K562 (cell line): ENCODE results near the gene ZNF655. TPM values are rescaled to one million over a fixed set of nuclear protein-coding genes. Genes with fewer than 3 reads are reported as not detected.

Experiments used
- BCL6 ChIP-seq: fragments of 250-450 bp; sonication (Bioruptor Pico); IDR thresholded peaks from 2 replicates; pipeline ENCODE4 v1.4.0; 2020
- BHLHE40 ChIP-seq: IDR thresholded peaks from 2 replicates; pipeline ENCODE4 v1.6.1; 2011; ENCODE audit warnings: low read length, improper control_type of control experiment
- CEBPG ChIP-seq, 3 experiments: fragments of 200-800 bp in 1 of 3; sonication (Bioruptor generic) in 1 of 3; sonication (generic) in 1 of 3; formaldehyde crosslinking in 1 of 3; IDR thresholded peaks in 2 of 3; conservative IDR thresholded peaks in 1 of 3; 2 replicates each; pipeline versions ENCODE4 v1.6.1 to v1.8.0; 2016 to 2022; ENCODE audit warnings: missing compliant biosample characterization in 2 of 3, missing genetic modification characterization in 2 of 3, mild to moderate bottlenecking in 1 of 3, missing genetic modification reagents in 1 of 3
- CHCHD3 ChIP-seq: fragments of 250-450 bp; sonication (Bioruptor Pico); IDR thresholded peaks from 2 replicates; pipeline ENCODE4 v2.1.2; 2022; ENCODE audit warnings: mild to moderate bottlenecking
- ESRRB ChIP-seq: fragments of 250-450 bp; sonication (Bioruptor Pico); IDR thresholded peaks from 2 replicates; pipeline ENCODE4 v1.5.0; 2020; ENCODE audit warnings: mild to moderate bottlenecking, moderate library complexity, borderline replicate concordance
- FUS ChIP-seq: fragments of 200-400 bp; formaldehyde crosslinking; optimal IDR thresholded peaks from 2 replicates; pipeline ENCODE3; 2017; ENCODE audit warnings: low read depth, low read length
- NCOA6 ChIP-seq: fragments of 450-650 bp; IDR thresholded peaks from 2 replicates; pipeline ENCODE4 v1.6.1; 2017; ENCODE audit warnings: mild to moderate bottlenecking
- SMAD1 ChIP-seq: fragments of 150-350 bp; IDR thresholded peaks from 2 replicates; pipeline ENCODE4 v1.6.1; 2014; ENCODE audit warnings: low read length, low read depth; ENCODE audit not compliant: partially characterized antibody
- SMAD2 ChIP-seq: fragments of 150-350 bp; IDR thresholded peaks from 2 replicates; pipeline ENCODE4 v1.6.1; 2014; ENCODE audit warnings: low read depth, mild to moderate bottlenecking, low read length
- STAT5A ChIP-seq: IDR thresholded peaks from 2 replicates; pipeline ENCODE4 v1.6.1; 2012; ENCODE audit warnings: low read length, inconsistent platforms, borderline replicate concordance
- TSC22D4 ChIP-seq: fragments of 450-650 bp; IDR thresholded peaks from 2 replicates; pipeline ENCODE4 v1.6.1; 2016; ENCODE audit warnings: missing genetic modification characterization, missing biosample characterization, control low read depth
- XRCC5 ChIP-seq: fragments of 200-400 bp; formaldehyde crosslinking; IDR thresholded peaks from 2 replicates; pipeline ENCODE4 v1.6.1; 2017; ENCODE audit warnings: low read depth, mild to moderate bottlenecking, low read length
- ZKSCAN1 ChIP-seq: fragments of 150-350 bp; IDR thresholded peaks from 2 replicates; pipeline ENCODE4 v1.6.1; 2016; ENCODE audit warnings: low read depth, low read length
- ZMIZ1 ChIP-seq, 2 experiments: fragments of 150-350 bp in 1 of 2; IDR thresholded peaks; 2 replicates each; pipeline ENCODE4 v1.6.1; 2012 to 2016; ENCODE audit warnings: low read depth in 2 of 2, low read length in 2 of 2, mild to moderate bottlenecking in 1 of 2, moderate library complexity in 1 of 2
- polyA plus RNA-seq, 8 experiments: library from polyadenylated mRNA; depleted of rRNA in 4 of 8; stranded (reverse) in 5 of 8; unstranded in 3 of 8; fragments of >200 nt; fragmentation: Nextera tagmentation in 2 of 8; fragmentation: Illumina TruSeq in 1 of 8; extraction: Ambion mirVana in 2 of 8; extraction: Trizol in 1 of 8; gene quantifications; 2 replicates each; pipeline versions ENCODE4 v1.2.1 to v1.2.3, GENCODE V29; 2011 to 2014; ENCODE audit warnings: inconsistent platforms in 1 of 8, missing spikeins in 1 of 8
- total RNA-seq, 7 experiments: library from RNA; depleted of rRNA in 6 of 7; stranded (reverse); fragments of >200 nt in 6 of 7; fragmentation: Illumina TruSeq in 2 of 7; extraction: Trizol in 2 of 7; gene quantifications; 2 replicates each; pipeline versions ENCODE4 v1.2.1 to v1.2.3, GENCODE V29; 2011 to 2021; ENCODE audit warnings: low replicate concordance in 1 of 7
- TF ChIP-seq, protein P1 (sequence below), 2 experiments: fragments of 450-650 bp in 1 of 2; sonication (generic) in 1 of 2; formaldehyde crosslinking in 1 of 2; IDR thresholded peaks in 1 of 2; conservative IDR thresholded peaks in 1 of 2; 2 replicates each; pipeline versions ENCODE4 v1.6.1 to v1.8.1; 2016 to 2023; ENCODE audit warnings: mild to moderate bottlenecking in 2 of 2, moderate library complexity in 2 of 2, inconsistent platforms in 1 of 2, missing genetic modification reagents in 1 of 2
- TF ChIP-seq, protein P2 (sequence below), 2 experiments: IDR thresholded peaks in 1 of 2; conservative IDR thresholded peaks in 1 of 2; 2 replicates each; pipeline ENCODE4 v1.6.1; 2016; ENCODE audit warnings: low read depth in 2 of 2, mild to moderate bottlenecking in 1 of 2, missing compliant biosample characterization in 1 of 2, missing genetic modification characterization in 1 of 2, moderate library complexity in 1 of 2

The ZNF655 gene
- total and polyA plus RNA-seq, 9 of the 15 experiments (the other 6 are each of a cell fraction or from before 2014, with no cell fraction given): 25.7 to 130 (median 95.2) TPM

- TF ChIP-seq, protein P1, sequence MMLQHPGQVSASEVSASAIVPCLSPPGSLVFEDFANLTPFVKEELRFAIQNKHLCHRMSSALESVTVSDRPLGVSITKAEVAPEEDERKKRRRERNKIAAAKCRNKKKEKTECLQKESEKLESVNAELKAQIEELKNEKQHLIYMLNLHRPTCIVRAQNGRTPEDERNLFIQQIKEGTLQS (IDR thresholded peaks at IDR 0.05): no peak
- TF ChIP-seq, protein P1 (CRISPR knock-in tag; conservative IDR thresholded peaks at IDR 0.05): peak; percentile 80; the same call in 1 of the 2 replicates
- TF ChIP-seq ESRRB (CRISPR knock-in tag) (no peak), ZKSCAN1 (no peak), CHCHD3 (CRISPR knock-in tag) (no peak; the same call in 1 of the 2 replicates), FUS (no peak), CEBPG (CRISPR knock-in tag; IDR thresholded peaks at IDR 0.05) (peak; percentile 22; the same call in 1 of the 2 replicates), CEBPG (tag; conservative IDR thresholded peaks at IDR 0.05 in 1 of 2, IDR thresholded peaks at IDR 0.05 in 1 of 2) (no peak), SMAD1 (peak; percentile 72), TSC22D4 (tag) (no peak), STAT5A (no peak), SMAD2 (no peak), BCL6 (CRISPR knock-in tag) (no peak), NCOA6 (peak; percentile 81), BHLHE40 (peak; percentile 6; the same call in 1 of the 2 replicates), XRCC5 (peak; percentile 85), ZMIZ1 (IDR thresholded peaks at IDR 0.05; ENCODE audit: low read depth in 2 of 2, low read length in 2 of 2) (peak in 1 of 2 experiments; percentile 61; a peak in 2 of 4 replicates)
- TF ChIP-seq, protein P2, sequence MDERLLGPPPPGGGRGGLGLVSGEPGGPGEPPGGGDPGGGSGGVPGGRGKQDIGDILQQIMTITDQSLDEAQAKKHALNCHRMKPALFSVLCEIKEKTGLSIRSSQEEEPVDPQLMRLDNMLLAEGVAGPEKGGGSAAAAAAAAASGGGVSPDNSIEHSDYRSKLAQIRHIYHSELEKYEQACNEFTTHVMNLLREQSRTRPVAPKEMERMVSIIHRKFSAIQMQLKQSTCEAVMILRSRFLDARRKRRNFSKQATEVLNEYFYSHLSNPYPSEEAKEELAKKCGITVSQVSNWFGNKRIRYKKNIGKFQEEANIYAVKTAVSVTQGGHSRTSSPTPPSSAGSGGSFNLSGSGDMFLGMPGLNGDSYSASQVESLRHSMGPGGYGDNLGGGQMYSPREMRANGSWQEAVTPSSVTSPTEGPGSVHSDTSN (CRISPR knock-in tag; IDR thresholded peaks at IDR 0.05; ENCODE audit: low read depth): peak; percentile 66
- TF ChIP-seq, protein P2 (tag; conservative IDR thresholded peaks at IDR 0.05; ENCODE audit: low read depth): no peak; the same call in 1 of the 2 replicates
Measured at GRCh38 chr7:99558306-99559174, at the start of gene ZNF655 (continued).
